HepG2 (cell line): ENCODE measurements around the gene HES2. TPM values are rescaled to one million over a fixed set of nuclear protein-coding genes. Genes with fewer than 3 reads are reported as not detected.

Source experiments
- AGO1 ChIP-seq: fragments of 200-400 bp; formaldehyde crosslinking; IDR thresholded peaks from 2 replicates; pipeline ENCODE4 v1.6.1; 2017; ENCODE audit warnings: mild to moderate bottlenecking, low read depth, low read length, moderate library complexity; ENCODE audit not compliant: poor library complexity, severe bottlenecking
- ARNT2 ChIP-seq: sonication (generic); formaldehyde crosslinking; IDR thresholded peaks from 2 replicates; pipeline ENCODE4 v1.8.0; 2022; ENCODE audit warnings: mild to moderate bottlenecking, low read depth, missing genetic modification reagents, moderate library complexity
- ATAD3A ChIP-seq: sonication (generic); formaldehyde crosslinking; IDR thresholded peaks from 2 replicates; pipeline ENCODE4 v1.4.0; 2020; ENCODE audit warnings: missing genetic modification reagents
- HDAC6 ChIP-seq: fragments of 200-600 bp; sonication (generic); IDR thresholded peaks from 2 replicates; pipeline ENCODE4 v1.7.0; 2017; ENCODE audit warnings: mild to moderate bottlenecking, antibody characterized with exemption, low read length, low read depth
- KLF16 ChIP-seq, 2 experiments: sonication (generic) in 1 of 2; formaldehyde crosslinking in 1 of 2; IDR thresholded peaks; 2 replicates each; pipeline versions ENCODE4 v1.6.1 to v1.8.0; 2016 to 2023; ENCODE audit warnings: missing genetic modification reagents in 2 of 2, missing compliant biosample characterization in 1 of 2
- NFRKB ChIP-seq: fragments of 450-650 bp; IDR thresholded peaks from 2 replicates; pipeline ENCODE4 v1.6.1; 2017
- NR1H2 ChIP-seq: sonication (generic); formaldehyde crosslinking; IDR thresholded peaks from 2 replicates; pipeline ENCODE4 v1.8.1; 2022; ENCODE audit warnings: low read depth, missing genetic modification reagents, borderline replicate concordance
- RORA ChIP-seq: sonication (generic); formaldehyde crosslinking; IDR thresholded peaks from 2 replicates; pipeline ENCODE4 v1.5.0; 2020; ENCODE audit warnings: mild to moderate bottlenecking, missing genetic modification reagents, moderate library complexity
- STAG1 ChIP-seq: sonication (generic); formaldehyde crosslinking; IDR thresholded peaks from 2 replicates; pipeline ENCODE4 v1.4.0; 2020; ENCODE audit warnings: missing genetic modification reagents
- ZBTB34 ChIP-seq: sonication (generic); formaldehyde crosslinking; IDR thresholded peaks from 2 replicates; pipeline ENCODE4 v1.8.0; 2022; ENCODE audit warnings: mild to moderate bottlenecking, missing genetic modification reagents
- ZFP36L1 ChIP-seq: sonication (generic); formaldehyde crosslinking; IDR thresholded peaks from 2 replicates; pipeline ENCODE4 v1.8.0; 2022; ENCODE audit warnings: mild to moderate bottlenecking, missing genetic modification reagents, moderate library complexity
- ZNF513 ChIP-seq: sonication (generic); formaldehyde crosslinking; conservative IDR thresholded peaks from 2 replicates; pipeline ENCODE4 v1.5.0; 2020; ENCODE audit warnings: missing genetic modification reagents
- ZNF720 ChIP-seq: sonication (generic); formaldehyde crosslinking; IDR thresholded peaks from 2 replicates; pipeline ENCODE4 v1.4.0; 2020; ENCODE audit warnings: missing genetic modification reagents
- polyA plus RNA-seq, 8 experiments: library from polyadenylated mRNA; depleted of rRNA in 3 of 8; stranded (reverse) in 7 of 8; unstranded in 1 of 8; fragments of >200 nt; fragmentation: Illumina TruSeq in 4 of 8; extraction: Trizol in 4 of 8; gene quantifications; 2 replicates each; pipeline versions ENCODE4 v1.2.1 to v1.2.3, GENCODE V29; 2011 to 2016; ENCODE audit warnings: low read depth in 4 of 8, missing spikeins in 1 of 8, mixed read lengths in 1 of 8; ENCODE audit not compliant: insufficient read depth in 1 of 8
- total RNA-seq, 5 experiments: library from RNA; depleted of rRNA; stranded (reverse); fragments of >200 nt; fragmentation: Illumina TruSeq; extraction: Trizol; gene quantifications; 2 replicates each; pipeline ENCODE4 v1.2.3, GENCODE V29; 2016; ENCODE audit warnings: low read depth in 1 of 5
- TF ChIP-seq, protein P1 (sequence below): sonication (generic); formaldehyde crosslinking; IDR thresholded peaks from 2 replicates; pipeline ENCODE4 v1.8.0; 2022; ENCODE audit warnings: missing genetic modification reagents, mild to moderate bottlenecking, borderline replicate concordance
- TF ChIP-seq, protein P2 (sequence below): sonication (generic); formaldehyde crosslinking; IDR thresholded peaks from 2 replicates; pipeline ENCODE4 v1.9.0; 2021; ENCODE audit warnings: missing genetic modification reagents, mild to moderate bottlenecking, borderline replicate concordance
- TF ChIP-seq, protein P3 (sequence below): sonication (generic); formaldehyde crosslinking; IDR thresholded peaks from 2 replicates; pipeline ENCODE4 v1.5.0; 2020; ENCODE audit warnings: missing genetic modification reagents
- TF ChIP-seq, protein P4 (sequence below): sonication (generic); formaldehyde crosslinking; IDR thresholded peaks from 2 replicates; pipeline ENCODE4 v1.8.1; 2023; ENCODE audit warnings: mild to moderate bottlenecking, missing genetic modification reagents
- TF ChIP-seq, protein P5 (sequence below): sonication (generic); formaldehyde crosslinking; IDR thresholded peaks from 2 replicates; pipeline ENCODE4 v1.4.0; 2020; ENCODE audit warnings: missing genetic modification reagents

Gene HES2
- total and polyA plus RNA-seq, 2 of the 13 experiments (the other 11 are each of a cell fraction or from before 2014, with no cell fraction given) = 0.11 to 0.17 TPM

GRCh38 chr1:6447818-6448748 lies 28.4 kb upstream of the HES2 start (continued):
- TF ChIP-seq NR1H2 (CRISPR knock-in tag) (no peak), RORA (CRISPR knock-in tag) (no peak), ATAD3A (CRISPR knock-in tag) (no peak), NFRKB (no peak), ZBTB34 (CRISPR knock-in tag) (no peak), KLF16 (CRISPR knock-in tag; IDR thresholded peaks at IDR 0.05) (peak in 1 of 2 experiments; percentile 85; a peak in 2 of 4 replicates), ZFP36L1 (CRISPR knock-in tag) (no peak), ZNF513 (CRISPR knock-in tag) (no peak), ARNT2 (CRISPR knock-in tag) (peak; percentile 63; the same call in 1 of the 2 replicates), AGO1 (peak; percentile 72), STAG1 (CRISPR knock-in tag) (no peak), ZNF720 (no peak), HDAC6 (no peak)
- TF ChIP-seq, protein P1, sequence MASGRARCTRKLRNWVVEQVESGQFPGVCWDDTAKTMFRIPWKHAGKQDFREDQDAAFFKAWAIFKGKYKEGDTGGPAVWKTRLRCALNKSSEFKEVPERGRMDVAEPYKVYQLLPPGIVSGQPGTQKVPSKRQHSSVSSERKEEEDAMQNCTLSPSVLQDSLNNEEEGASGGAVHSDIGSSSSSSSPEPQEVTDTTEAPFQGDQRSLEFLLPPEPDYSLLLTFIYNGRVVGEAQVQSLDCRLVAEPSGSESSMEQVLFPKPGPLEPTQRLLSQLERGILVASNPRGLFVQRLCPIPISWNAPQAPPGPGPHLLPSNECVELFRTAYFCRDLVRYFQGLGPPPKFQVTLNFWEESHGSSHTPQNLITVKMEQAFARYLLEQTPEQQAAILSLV = peak; percentile 73; the same call in 1 of the 2 replicates
- TF ChIP-seq, protein P2, sequence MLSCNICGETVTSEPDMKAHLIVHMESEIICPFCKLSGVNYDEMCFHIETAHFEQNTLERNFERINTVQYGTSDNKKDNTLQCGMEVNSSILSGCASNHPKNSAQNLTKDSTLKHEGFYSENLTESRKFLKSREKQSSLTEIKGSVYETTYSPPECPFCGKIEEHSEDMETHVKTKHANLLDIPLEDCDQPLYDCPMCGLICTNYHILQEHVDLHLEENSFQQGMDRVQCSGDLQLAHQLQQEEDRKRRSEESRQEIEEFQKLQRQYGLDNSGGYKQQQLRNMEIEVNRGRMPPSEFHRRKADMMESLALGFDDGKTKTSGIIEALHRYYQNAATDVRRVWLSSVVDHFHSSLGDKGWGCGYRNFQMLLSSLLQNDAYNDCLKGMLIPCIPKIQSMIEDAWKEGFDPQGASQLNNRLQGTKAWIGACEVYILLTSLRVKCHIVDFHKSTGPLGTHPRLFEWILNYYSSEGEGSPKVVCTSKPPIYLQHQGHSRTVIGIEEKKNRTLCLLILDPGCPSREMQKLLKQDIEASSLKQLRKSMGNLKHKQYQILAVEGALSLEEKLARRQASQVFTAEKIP (CRISPR knock-in tag) = no peak
- TF ChIP-seq, protein P3, sequence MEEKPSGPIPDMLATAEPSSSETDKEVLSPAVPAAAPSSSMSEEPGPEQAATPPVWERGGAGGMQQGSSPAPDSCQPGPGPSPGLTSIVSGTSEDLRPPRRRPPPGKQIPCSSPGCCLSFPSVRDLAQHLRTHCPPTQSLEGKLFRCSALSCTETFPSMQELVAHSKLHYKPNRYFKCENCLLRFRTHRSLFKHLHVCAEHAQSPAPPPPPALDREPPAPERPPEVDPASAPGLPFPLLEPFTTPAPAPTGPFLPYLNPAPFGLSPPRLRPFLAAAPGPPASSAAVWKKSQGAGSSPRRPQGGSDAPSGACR = peak; percentile 49; the same call in 1 of the 2 replicates
- TF ChIP-seq, protein P4, sequence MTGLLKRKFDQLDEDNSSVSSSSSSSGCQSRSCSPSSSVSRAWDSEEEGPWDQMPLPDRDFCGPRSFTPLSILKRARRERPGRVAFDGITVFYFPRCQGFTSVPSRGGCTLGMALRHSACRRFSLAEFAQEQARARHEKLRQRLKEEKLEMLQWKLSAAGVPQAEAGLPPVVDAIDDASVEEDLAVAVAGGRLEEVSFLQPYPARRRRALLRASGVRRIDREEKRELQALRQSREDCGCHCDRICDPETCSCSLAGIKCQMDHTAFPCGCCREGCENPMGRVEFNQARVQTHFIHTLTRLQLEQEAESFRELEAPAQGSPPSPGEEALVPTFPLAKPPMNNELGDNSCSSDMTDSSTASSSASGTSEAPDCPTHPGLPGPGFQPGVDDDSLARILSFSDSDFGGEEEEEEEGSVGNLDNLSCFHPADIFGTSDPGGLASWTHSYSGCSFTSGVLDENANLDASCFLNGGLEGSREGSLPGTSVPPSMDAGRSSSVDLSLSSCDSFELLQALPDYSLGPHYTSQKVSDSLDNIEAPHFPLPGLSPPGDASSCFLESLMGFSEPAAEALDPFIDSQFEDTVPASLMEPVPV (CRISPR knock-in tag) = no peak
- TF ChIP-seq, protein P5, sequence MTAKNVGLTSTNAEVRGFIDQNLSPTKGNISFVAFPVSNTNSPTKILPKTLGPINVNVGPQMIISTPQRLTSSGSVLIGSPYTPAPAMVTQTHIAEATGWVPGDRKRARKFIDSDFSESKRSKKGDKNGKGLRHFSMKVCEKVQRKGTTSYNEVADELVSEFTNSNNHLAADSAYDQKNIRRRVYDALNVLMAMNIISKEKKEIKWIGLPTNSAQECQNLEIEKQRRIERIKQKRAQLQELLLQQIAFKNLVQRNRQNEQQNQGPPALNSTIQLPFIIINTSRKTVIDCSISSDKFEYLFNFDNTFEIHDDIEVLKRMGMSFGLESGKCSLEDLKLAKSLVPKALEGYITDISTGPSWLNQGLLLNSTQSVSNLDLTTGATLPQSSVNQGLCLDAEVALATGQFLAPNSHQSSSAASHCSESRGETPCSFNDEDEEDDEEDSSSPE (CRISPR knock-in tag) = peak; percentile 7; the same call in 1 of the 2 replicates
